GM08714 (cell line): ENCODE data around the gene HADHB.

ENCODE experiments used
- H3K4me3 ChIP-seq: fragments of 200-500 bp; sonication (Bioruptor generic); 2 replicates; pipeline ENCODE4 v1.5.1; 2014; ENCODE audit warnings: mild to moderate bottlenecking, low read length, inconsistent platforms
- ZNF274 ChIP-seq: IDR thresholded peaks from 2 replicates; pipeline ENCODE4 v1.6.1; 2012; ENCODE audit warnings: mild to moderate bottlenecking, low read depth, low read length

HADHB gene

DNA sequence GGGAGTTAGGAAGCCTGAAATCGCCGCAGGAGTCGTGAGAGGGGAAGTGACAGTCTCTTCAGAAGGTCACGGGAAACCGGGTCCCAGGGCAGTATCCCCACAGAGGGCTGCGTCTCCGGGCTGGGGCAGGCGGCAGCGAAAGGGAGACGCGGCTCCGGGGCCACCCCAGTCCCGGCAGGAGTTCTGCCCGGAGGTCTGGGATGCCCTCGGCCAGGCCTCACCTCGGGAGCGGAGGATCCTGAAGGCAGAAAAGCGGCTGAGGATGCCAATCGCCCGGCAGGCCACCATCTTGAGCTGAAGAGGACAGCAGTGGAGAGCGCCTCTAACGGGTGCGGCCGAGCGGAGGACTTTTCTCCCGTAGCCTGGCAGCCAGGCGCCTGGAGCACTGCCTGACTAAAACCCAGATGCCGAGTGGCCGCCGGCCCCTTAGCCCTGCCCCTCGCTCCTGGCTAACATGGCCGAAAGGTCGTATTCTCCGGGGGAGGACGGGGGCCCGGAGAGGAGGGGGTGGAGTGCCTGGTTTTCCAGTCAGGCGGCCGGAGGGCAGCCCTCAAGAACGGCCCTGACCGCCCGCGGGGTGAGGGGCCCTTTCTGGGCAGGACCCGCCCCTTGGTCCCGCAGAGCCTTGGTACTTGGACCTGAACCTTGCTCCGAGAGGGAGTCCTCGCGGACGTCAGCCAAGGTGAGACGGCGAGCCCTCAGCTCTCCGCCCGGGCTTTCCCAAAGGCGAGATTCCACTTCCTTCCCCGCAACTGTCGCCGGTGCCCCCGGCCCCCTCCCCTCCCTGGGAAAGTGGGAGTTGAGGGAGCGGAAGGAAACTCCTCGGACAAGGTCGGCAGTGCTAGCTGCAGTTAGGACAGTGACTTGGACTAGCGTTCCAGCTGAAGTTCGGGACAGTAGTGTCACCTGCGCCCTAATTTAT is at the start of gene HADHB, which contains the start of gene HADHA:
Gene HADHB (plus strand): TSS at position 631 of the 922 bp plus-strand sequence. CDS start 9,316 bp downstream, outside the sequence.
Gene HADHA (minus strand): TSS at position 324 of the 922 bp plus-strand sequence. CDS start 36 bp downstream, at position 288.
- TF ChIP-seq ZNF274, result no peak
- H3K4me3 ChIP-seq, result peak within 1 kb of the TSS; percentile 85

- TF ChIP-seq ZNF274, result no peak
- no peak overlapping the region for H3K4me3 ChIP-seq
Measured at GRCh38 chr2:26195040-26195984, 49.4 kb upstream of the HADHB start.

DNA sequence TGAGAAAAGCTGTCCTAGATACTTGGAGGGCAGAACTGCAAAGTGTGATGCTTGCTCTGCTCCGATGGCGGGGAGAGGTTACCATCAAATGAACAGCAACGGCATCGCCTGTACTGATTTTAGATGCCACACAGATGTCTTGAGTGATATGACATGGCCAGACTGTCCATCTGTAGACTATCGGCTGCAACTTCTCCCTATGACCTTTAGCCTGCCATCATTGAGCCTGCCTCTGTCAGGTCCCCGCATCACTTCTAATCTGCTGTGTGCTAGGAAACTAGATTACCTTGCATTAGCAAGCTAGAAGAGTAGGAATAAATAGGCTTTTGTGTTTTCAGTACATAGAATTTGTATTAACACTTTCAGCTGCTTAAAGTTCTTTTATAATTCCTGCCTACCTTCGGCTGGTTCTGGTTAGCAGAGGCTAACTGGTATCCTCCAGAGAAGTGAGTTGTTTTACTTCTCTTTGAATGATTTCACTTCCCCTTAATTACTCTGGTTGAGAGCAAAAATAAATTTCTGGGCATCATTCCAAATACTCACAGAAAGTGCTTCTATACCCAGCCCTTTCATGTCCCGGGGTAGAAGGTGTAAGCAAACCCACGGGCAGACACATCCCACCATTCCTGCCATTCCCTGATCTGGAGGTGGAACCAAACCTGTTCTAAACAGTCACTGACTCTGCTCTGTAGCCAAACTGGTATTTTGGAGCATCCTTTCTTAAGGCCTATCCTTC is 47.9 kb upstream of the HADHB start:
- TF ChIP-seq ZNF274, result no peak
- H3K4me3 ChIP-seq, result no peak overlapping the region

- no peak overlapping the region for H3K4me3 ChIP-seq
- TF ChIP-seq ZNF274, result no peak
Measured at GRCh38 chr2:26197516-26197915, 47.2 kb upstream of the HADHB start.

DNA sequence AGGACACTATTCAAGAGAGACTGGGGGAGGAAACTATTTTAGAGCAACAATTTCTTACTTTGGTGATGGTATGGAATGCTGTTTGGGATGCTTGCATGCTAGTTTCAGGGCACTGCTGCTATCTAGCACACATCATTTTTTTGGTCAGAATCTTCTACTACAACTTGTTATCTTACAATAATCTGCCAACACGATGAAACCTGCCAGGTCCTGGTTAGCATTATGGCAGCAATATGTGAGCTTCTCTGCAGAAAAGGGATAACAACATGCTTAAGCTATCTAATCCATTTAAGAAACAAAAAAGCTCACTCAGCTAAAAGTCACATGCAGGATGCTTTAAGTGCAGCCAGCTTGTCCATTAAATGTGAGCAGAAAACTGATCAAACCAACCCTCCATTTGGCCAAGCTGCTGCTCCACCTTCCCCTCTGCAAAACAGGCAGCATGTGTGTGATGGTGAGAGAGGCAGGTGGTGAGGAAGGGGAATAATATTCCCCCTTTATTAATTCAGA is 41.7 kb upstream of the HADHB start:
- no peak overlapping the region for H3K4me3 ChIP-seq
- no peak for TF ChIP-seq ZNF274

GRCh38 chr2:26203906-26204305 is 40.8 kb upstream of the HADHB start:
- TF ChIP-seq ZNF274, result no peak

GRCh38 chr2:26212011-26212410 is 32.7 kb upstream of the HADHB start:
- TF ChIP-seq ZNF274, result no peak
- H3K4me3 ChIP-seq, result no peak overlapping the region

More at GRCh38 chr2:26203906-26204305, 40.8 kb upstream of the HADHB start:
- H3K4me3 ChIP-seq, result no peak overlapping the region

DNA sequence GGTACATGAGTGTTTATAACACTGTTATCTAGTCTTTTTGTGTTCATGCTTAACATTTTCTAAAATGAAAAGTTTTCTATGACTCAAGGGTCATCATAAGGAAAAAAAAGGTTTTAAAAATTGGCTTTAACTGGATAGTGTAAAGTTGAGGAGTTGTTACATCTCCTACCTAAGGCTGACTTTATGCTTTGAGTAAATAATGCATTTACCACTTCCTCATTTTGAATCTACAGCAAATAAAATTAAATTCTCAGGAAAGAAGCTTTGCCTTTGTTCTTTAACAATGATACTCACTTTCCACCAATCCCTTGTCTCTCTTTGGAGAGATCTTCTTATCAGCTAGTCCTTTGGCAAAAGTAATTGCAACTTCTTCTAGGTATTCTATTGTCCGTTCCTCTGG is 30.0 kb upstream of the HADHB start:
- TF ChIP-seq ZNF274, result no peak
- no peak overlapping the region for H3K4me3 ChIP-seq

DNA sequence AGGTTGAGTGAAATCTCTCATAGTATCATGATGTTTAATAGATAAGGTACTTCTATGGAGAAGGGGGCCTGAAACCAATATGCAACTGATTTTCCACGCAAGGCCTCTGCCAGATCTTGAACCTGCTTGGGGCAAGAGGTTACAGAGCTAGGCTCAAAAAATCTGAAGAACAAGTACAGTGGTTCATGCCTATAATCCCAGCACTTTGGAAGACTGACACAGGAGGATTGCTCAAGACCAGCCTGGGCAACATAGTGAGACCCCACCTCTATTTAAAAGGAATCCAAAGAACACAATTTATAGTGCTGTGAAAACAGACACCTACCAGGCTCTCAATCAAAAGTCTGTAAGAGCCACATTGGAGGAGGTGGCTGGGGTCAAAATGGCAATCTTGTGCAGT is 28.9 kb upstream of the HADHB start:
- H3K4me3 ChIP-seq, result no peak overlapping the region
- no peak for TF ChIP-seq ZNF274

- TF ChIP-seq ZNF274, result no peak
- H3K4me3 ChIP-seq, result no peak overlapping the region
Measured at GRCh38 chr2:26216587-26216986, 28.2 kb upstream of the HADHB start.

GRCh38 chr2:26217720-26218119 is 27.0 kb upstream of the HADHB start:
- no peak overlapping the region for H3K4me3 ChIP-seq
- no peak for TF ChIP-seq ZNF274

DNA sequence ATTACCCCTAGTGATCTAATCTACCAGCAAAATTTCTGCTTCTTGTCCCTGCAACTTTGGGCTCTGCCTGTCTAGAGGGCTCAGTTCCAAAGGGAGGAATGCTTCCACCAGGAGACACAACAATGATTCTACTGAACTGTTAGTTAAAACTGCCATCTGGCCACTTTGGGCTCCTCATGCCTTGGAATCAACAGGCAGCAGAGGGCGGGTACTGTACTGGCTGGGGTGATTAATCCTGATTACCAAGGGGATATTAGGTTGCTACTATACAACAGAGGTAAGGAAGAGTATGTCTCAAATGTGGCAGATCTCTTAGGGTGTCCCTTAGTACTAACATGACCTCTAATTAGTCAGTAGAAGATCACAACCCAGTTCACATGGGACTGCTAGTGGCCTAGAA is 21.7 kb upstream of the HADHB start:
- H3K4me3 ChIP-seq, result no peak overlapping the region
- no peak for TF ChIP-seq ZNF274

DNA sequence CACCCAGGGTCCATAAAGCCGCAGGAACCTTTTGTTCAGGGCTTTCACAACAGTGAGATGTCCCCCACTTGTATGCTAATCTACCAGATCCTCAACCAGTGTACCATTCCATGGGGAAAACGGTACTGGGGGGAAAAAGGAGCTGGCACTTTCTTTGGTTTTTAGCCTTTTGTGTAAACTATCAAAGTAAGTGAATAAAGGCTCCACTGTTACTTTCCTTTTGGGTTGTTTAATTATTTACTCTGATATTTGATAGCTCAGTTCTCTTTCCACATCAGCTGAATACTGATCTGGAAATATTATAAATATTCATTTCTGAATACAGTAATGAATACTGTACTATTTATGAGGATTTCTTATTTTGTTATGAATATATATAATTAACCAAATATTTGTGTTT is 20.6 kb upstream of the HADHB start:
- H3K4me3 ChIP-seq, result no peak overlapping the region
- no peak for TF ChIP-seq ZNF274
